Stomach (tissue), 4 donors: ENCODE measurements around the gene PGPEP1.

ENCODE experiments used
- CTCF ChIP-seq, 7 experiments: fragments of 450-650 bp in 4 of 7; fragments of 200-600 bp in 3 of 7; sonication (generic) in 3 of 7; IDR thresholded peaks; one replicate each; pipeline ENCODE4 v1.5.1; 2016 to 2019; ENCODE audit warnings: antibody characterized with exemption in 7 of 7, control low read depth in 2 of 7, mild to moderate bottlenecking in 1 of 7
- EP300 ChIP-seq: sonication (generic); formaldehyde crosslinking; IDR thresholded peaks from one replicate; pipeline ENCODE4 v1.6.1; 2017; ENCODE audit warnings: antibody characterized with exemption
- POLR2A ChIP-seq, 4 donors: fragments of 450-650 bp; IDR thresholded peaks; one replicate each; pipeline ENCODE4 v1.6.1; 2016; ENCODE audit warnings: antibody characterized with exemption in 4 of 4, control low read depth in 2 of 4, mild to moderate bottlenecking in 1 of 4, moderate library complexity in 1 of 4
- POLR2AphosphoS5 ChIP-seq, 3 donors: sonication (generic); formaldehyde crosslinking; IDR thresholded peaks; one replicate each; pipeline ENCODE4 v1.6.1; 2016; ENCODE audit warnings: antibody characterized with exemption in 3 of 3

DNA sequence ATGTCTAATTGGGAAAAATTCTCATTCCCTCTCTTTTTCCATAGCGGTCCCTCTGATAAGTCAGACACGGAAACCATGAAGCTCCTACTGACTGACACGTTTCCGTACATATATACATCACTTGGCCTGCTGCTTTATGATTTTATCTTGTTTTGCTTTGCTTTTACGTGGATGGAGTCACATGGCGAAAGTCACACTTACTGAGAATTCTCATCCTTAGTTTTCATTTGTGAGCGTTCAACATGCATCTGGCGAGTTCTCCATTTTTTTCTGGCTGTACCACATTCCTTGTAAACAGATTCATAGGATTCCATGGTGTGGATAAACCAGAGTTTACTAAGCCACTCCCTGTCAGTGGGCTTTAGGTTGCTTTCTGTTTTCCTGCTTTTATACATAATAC is 21.2 kb downstream of the PGPEP1 start:
- TF ChIP-seq CTCF (IDR thresholded peaks at IDR 0.05), result no peak
- TF ChIP-seq POLR2AphosphoS5 (IDR thresholded peaks at IDR 0.05), result no peak
- no peak for TF ChIP-seq POLR2A (IDR thresholded peaks at IDR 0.05)
- no peak for TF ChIP-seq EP300
